HEK293T (cell line): ENCODE results near the gene LITAFD.
"Not testable (repeated sequence)": the region's sequence is repeated elsewhere in the genome, so short reads cannot be mapped to it uniquely, and the experiment has no call there.

Source experiments
- ARNT ChIP-seq: fragments of 450-650 bp; IDR thresholded peaks from 2 replicates; pipeline ENCODE4 v1.6.1; 2017; ENCODE audit warnings: mild to moderate bottlenecking
- ELF4 ChIP-seq: fragments of 450-650 bp; IDR thresholded peaks from 2 replicates; pipeline ENCODE4 v1.6.1; 2017; ENCODE audit warnings: antibody characterized with exemption
- FOXA1 ChIP-seq: fragments of 450-650 bp; IDR thresholded peaks from 2 replicates; pipeline ENCODE4 v1.6.1; 2016; ENCODE audit warnings: mild to moderate bottlenecking
- FOXK2 ChIP-seq: fragments of 450-650 bp; IDR thresholded peaks from 2 replicates; pipeline ENCODE4 v1.6.1; 2016; ENCODE audit warnings: mild to moderate bottlenecking
- FOXM1 ChIP-seq: fragments of 450-650 bp; IDR thresholded peaks from 2 replicates; pipeline ENCODE4 v1.6.1; 2017; ENCODE audit warnings: mild to moderate bottlenecking, borderline replicate concordance
- HDGF ChIP-seq: fragments of 450-650 bp; IDR thresholded peaks from 2 replicates; pipeline ENCODE4 v1.6.1; 2017; ENCODE audit warnings: antibody characterized with exemption, borderline replicate concordance
- L3MBTL2 ChIP-seq: fragments of 450-650 bp; conservative IDR thresholded peaks from 2 replicates; pipeline ENCODE4 v1.6.1; 2016; ENCODE audit warnings: mild to moderate bottlenecking
- NFRKB ChIP-seq: fragments of 450-650 bp; IDR thresholded peaks from 2 replicates; pipeline ENCODE4 v1.6.1; 2016; ENCODE audit warnings: mild to moderate bottlenecking, moderate library complexity
- PKNOX1 ChIP-seq: fragments of 450-650 bp; IDR thresholded peaks from 2 replicates; pipeline ENCODE4 v1.6.1; 2016
- SP1 ChIP-seq: fragments of 450-650 bp; IDR thresholded peaks from 2 replicates; pipeline ENCODE4 v1.6.1; 2017
- SUZ12 ChIP-seq: fragments of 450-650 bp; IDR thresholded peaks from 2 replicates; pipeline ENCODE4 v1.6.1; 2016; ENCODE audit warnings: mild to moderate bottlenecking
- TARDBP ChIP-seq: fragments of 450-650 bp; IDR thresholded peaks from 2 replicates; pipeline ENCODE4 v1.6.1; 2016
- ZNF384 ChIP-seq: fragments of 450-650 bp; IDR thresholded peaks from 2 replicates; pipeline ENCODE4 v1.6.1; 2016

GRCh38 chr16:8875317-8875716 lies 6.8 kb upstream of the LITAFD start:
- not testable (repeated sequence) for TF ChIP-seq FOXK2, SP1, ELF4, HDGF, FOXM1, ARNT, ZNF384, TARDBP, PKNOX1, SUZ12, FOXA1, NFRKB, L3MBTL2
